HS-5 (cell line): ENCODE results near the gene SP140.
"Not testable (repeated sequence)": the region's sequence is repeated elsewhere in the genome, so short reads cannot be mapped to it uniquely, and the experiment has no call there.

ENCODE experiments used
- DNase-seq: peaks from one replicate; pipeline ENCODE4 v3.0.0-alpha.2; 2012; ENCODE audit warnings: low read depth

The SP140 gene

DNA sequence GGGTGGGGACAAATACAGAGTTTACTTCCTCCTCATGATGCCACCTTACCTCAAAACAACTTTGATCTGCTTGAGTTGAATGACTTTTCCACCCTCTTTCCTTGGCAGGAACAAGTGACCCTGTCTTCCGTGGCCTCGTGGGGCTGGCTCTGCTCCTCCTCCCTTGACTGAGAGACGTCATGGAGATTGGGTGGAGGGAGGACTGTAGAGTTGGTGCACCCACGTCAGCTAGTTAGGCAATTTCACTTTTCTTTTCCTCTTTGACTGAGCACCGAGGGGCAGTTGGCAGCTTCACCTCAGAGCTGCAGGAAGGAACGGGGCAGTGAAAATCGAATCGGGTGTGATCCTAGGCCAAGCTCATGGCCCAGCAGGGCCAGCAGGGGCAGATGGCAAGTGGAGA lies at the start of gene SP140:
Gene SP140 (plus strand): TSS at position 251 of the 400 bp plus-strand sequence. CDS start 109 bp downstream, at position 360.
- DNase-seq: no peak

DNA sequence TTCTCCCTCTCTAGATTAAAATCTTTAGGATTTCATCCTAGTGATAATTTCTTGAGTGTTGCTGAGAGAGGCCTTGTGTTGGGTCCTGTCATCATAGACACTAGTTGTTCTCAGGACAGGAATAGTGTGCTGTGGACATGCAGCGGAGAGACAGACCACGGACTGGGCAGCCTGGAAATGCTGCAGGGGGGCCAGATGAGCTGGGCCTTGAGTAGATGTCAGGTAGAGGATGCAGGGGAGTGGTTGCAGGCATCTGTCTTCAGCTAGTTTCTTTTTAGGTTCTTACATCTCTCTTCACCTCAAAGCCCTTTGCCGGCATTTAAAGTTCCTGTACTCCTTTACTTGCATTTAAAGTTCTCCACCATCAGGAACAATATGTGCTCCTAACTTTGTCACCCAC lies 48.5 kb upstream of the SP140 start:
- no peak for DNase-seq

GRCh38 chr2:230178546-230179485 lies 46.7 kb upstream of the SP140 start:
- no peak for DNase-seq

GRCh38 chr2:230179907-230180306 lies 45.6 kb upstream of the SP140 start:
- DNase-seq: no peak

DNA sequence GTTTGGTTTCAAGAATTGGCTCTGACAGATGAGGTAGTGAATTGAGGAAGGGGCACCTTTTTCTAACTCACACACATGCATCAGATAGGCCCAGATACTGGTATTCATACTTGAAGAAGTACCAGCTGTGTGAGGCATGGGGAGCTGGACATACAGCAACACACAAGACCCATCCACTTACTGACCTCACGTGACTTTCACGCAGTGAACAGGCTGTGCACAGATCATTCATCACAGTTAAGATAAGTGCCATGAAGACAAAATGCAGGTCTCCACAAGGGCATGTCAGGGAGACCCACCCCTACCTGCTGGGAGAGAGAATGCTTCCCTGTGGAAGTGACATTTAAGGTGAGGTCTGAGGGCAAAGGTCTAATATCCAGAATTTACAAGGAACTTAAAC lies 44.3 kb upstream of the SP140 start:
- no peak for DNase-seq

GRCh38 chr2:230184727-230185578 lies 40.6 kb upstream of the SP140 start:
- DNase-seq: no peak

DNA sequence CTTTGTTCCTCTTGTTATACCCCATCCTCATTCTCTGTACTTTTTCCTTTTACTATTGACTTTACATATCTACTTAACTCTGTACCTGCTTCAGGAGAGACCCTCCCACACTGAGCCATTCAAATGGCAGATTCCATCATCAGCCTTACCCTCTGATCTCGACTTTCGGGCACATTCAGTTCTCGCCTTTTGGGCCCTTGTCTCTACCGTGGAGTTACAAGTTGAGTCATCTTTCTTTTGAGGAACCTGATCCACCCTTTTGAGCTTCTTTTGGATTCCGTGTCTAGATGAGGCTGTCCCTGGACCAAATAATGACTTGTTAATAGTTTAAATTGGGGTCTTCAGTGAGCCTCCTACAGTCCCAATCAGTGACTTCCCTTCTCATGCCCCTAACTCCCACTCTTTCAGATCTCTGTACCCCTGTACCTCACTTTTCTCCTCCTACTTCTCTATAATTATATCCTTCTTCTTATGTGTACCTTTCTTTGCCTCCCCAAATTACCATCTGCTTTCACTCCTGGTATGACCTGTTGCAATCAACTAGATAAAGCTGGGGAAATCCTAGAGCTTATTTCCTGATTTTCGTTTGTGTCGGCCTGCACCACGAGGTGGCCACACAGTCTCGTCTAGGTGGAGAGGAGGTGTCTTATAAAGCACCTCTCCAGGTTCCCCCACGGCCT lies 23.0 kb upstream of the SP140 start:
- no peak for DNase-seq

- DNase-seq: no peak
Measured at GRCh38 chr2:230203110-230203676, 22.3 kb upstream of the SP140 start.

- DNase-seq: no peak
Measured at GRCh38 chr2:230205034-230205433, 20.5 kb upstream of the SP140 start.

DNA sequence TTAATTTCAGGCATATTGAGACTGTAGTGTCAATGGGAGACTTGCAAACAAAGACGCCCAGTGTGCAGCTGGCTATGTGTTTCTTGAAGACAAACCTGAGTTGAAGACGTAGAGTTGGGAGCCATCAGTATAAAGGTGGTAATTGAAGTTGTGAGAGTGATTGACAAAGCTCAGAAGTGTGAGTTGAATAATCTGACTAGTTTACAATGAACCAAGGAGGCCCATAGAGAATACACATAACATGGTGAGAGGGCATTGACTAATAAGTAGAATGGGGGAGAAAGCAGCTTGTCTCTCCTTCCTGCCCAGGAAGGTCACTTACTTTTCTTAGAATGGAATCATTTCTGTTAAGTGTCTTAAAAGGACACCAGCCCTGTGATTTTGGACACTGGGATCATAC lies 19.8 kb upstream of the SP140 start:
- DNase-seq: no peak

GRCh38 chr2:230208576-230208975 lies 17.0 kb upstream of the SP140 start:
- DNase-seq: no peak

GRCh38 chr2:230209422-230210051 lies 16.0 kb upstream of the SP140 start:
- no peak for DNase-seq

DNA sequence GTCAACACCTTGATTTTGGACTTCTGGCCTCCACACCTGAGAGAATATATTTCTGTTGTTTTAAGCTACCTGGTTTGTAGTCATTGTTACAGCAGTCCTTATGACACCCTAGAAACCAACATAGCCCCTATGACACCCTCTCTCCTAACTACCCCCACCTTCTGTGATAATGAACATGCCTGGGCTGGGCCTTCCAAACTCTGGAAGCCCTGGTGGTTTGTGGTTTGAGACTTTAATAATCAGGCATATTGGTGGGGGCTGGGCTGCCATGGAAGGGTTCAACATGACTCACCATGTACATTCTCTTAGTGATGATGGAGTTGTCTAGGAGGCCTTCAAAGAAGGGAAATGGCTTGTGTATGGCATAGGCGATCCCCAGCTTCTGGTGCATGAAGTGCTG lies 9.0 kb upstream of the SP140 start:
- no peak for DNase-seq

DNA sequence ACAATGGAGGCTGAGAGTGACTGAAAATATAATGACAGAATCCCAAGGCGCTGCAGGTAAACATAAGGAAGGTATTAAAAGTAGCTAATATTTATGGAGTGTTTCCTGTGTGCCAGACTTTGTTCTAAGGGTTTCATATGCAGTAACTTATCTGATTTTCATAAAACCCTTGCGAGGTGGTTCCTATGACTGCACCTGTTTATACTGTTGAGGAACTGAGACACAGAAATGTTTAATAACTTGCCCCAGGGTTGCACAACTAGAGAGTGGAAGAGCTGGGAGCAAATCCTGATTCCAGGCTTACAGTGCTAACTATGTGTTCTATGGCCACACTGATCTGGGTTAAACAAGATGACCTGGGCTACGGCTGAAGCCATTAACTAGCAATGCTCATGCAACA lies 8.1 kb upstream of the SP140 start:
- no peak for DNase-seq

- DNase-seq: no peak
Measured at GRCh38 chr2:230218421-230218820, 7.1 kb upstream of the SP140 start.

DNA sequence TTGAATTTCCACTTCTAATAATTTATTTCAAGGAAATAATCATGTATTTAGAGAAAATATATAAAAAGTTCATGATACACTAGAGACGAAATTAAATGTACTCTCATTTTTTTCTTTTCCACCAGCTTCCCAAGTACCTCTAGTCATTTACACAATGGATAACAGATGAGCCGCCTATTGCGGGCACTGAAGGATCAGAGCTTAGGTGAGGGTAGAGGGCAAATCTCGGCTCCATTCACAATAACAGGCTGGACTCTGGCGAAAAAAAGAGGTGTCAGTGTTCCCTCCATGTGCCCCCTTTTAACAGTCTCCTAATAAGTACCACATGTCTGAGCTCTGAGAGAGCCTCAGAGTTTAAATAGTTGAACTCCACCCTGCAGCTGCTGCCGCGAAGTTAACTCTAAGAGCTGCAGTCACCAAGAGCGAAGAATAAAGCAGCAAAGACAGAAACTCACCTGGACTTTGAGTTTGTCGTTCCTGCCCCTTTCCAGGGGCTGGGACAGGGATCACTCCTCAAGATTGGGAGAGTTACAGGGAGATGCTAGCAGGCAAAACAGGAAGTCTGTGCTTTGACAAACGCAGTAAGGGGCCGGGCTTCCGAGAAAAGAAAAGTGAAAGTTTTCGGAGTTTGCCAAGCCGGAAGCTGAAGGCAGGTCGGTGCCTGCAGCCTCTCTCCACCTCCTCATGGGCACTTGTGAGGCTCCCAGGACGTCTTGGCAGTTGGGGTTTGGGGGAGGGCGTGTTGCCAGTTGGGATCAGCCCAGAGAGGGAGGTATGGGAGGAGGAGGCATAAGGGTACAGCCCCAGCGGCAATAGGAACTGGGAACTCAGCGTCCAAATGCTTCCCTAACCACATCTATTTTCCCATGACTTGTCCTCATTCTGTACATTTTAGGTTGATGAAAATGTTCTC lies 5.9 kb upstream of the SP140 start, which contains the start of gene SP110:
Gene SP110 (minus strand): TSS at position 566 of the 913 bp plus-strand sequence. CDS start 3,057 bp downstream, outside the sequence.
- peak; percentile 81 for DNase-seq

- no peak for DNase-seq
Measured at GRCh38 chr2:230220347-230220969, 5.1 kb upstream of the SP140 start.

- no peak for DNase-seq
Measured at GRCh38 chr2:230221493-230221892, 4.0 kb upstream of the SP140 start.

DNA sequence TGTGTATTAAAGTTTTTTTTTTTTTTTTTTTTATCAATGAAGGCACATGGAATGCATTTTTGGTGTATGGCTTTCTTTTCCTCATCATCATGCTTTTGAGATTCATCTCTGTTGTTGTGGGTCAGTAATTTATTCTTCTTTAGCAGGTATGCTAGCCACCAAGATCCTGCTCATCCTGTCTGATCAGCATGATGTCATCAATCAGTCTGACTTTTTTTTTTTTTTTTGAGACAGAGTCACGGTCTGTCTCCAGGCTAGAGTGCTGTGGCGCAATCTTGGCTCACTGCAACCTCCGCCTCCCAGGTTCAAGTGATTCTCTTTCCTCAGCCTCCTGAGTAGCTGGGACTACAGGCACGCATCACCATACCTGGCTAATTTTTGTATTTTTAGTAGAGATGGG lies 2.7 kb upstream of the SP140 start:
- not testable (repeated sequence) for DNase-seq

GRCh38 chr2:230224458-230224857 lies 1.1 kb upstream of the SP140 start:
- DNase-seq: no peak
